Measurements from ENCODE around the gene DFFB.

GRCh38 chr1:3924186-3924824 lies 67.0 kb downstream of the DFFB start:
- TF ChIP-seq POLR2A (IDR thresholded peaks at IDR 0.05) (no peak), CTCF (IDR thresholded peaks at IDR 0.05) (no peak)
